Naive thymus-derived CD8-positive, alpha-beta T cell (primary cell): ENCODE measurements around the gene RGS3. TPM values are rescaled to one million over a fixed set of nuclear protein-coding genes. Genes with fewer than 3 reads are reported as not detected.

ENCODE experiments used
- ATAC-seq, 2 donors: fragments of 150-1000 bp; cut with Tn5 transposase in 1 of 2; sonication (Bioruptor Pico), chemical (Tn5 transposase) in 1 of 2; 1 replicate in 1 of 2; 2 replicates in 1 of 2; pipeline ENCODE4 v1.10.0; 2021; ENCODE audit warnings: mild to moderate bottlenecking in 2 of 2, moderate library complexity in 2 of 2
- POLR2A ChIA-PET: fragments of 350-600 bp; sonication (Branson Sonifier 250); formaldehyde crosslinking; loops from one replicate; lab custom pipeline; 2021; ENCODE audit warnings: antibody characterized with exemption; lab: Charles Lee
- DNase-seq, 10 donors: peaks; one replicate each; pipeline versions ENCODE4 v3.0.0 to v3.0.0-alpha.2; 2020 to 2022
- H3K27ac Mint-ChIP-seq, 10 donors: one replicate each; pipeline ENCODE4 v1.8.0; 2020 to 2022; ENCODE audit warnings: mild to moderate bottlenecking in 10 of 10, mixed read lengths in 10 of 10, moderate library complexity in 4 of 10, inconsistent platforms in 1 of 10
- H3K27me3 Mint-ChIP-seq, 5 donors: one replicate each; pipeline ENCODE4 v1.8.0; 2021 to 2022; ENCODE audit warnings: mixed read lengths in 5 of 5
- H3K36me3 Mint-ChIP-seq, 3 donors: one replicate each; pipeline ENCODE4 v1.8.0; 2020 to 2022; ENCODE audit warnings: mixed read lengths in 3 of 3, mild to moderate bottlenecking in 2 of 3, inconsistent platforms in 1 of 3
- H3K4me1 Mint-ChIP-seq, 4 donors: one replicate each; pipeline ENCODE4 v1.8.0; 2021 to 2022; ENCODE audit warnings: mixed read lengths in 4 of 4
- H3K4me3 Mint-ChIP-seq, 10 donors: one replicate each; pipeline ENCODE4 v1.8.0; 2020 to 2022; ENCODE audit warnings: mild to moderate bottlenecking in 10 of 10, mixed read lengths in 10 of 10, moderate library complexity in 6 of 10, inconsistent platforms in 1 of 10
- H3K9me3 Mint-ChIP-seq, 9 donors: one replicate each; pipeline ENCODE4 v1.8.0; 2020 to 2022; ENCODE audit warnings: mixed read lengths in 9 of 9, mild to moderate bottlenecking in 3 of 9, inconsistent platforms in 1 of 9, moderate library complexity in 1 of 9
- polyA plus RNA-seq, 3 donors: library from polyadenylated mRNA; unstranded; fragments of 300-500 nt; fragmentation: Illumina TruSeq; gene quantifications; one replicate each; pipeline ENCODE4 v1.2.3, GENCODE V29; 2021
- total RNA-seq, 8 experiments: library from RNA in 2 of 8; stranded (reverse) in 2 of 8; gene quantifications; one replicate each; pipeline ENCODE4 v1.2.3 and lab custom pipeline; 2021 to 2026

RGS3 gene
- total and polyA plus RNA-seq, 5 experiments from 2014 or later = 17.9 to 33.4 (median 27.8) TPM

DNA sequence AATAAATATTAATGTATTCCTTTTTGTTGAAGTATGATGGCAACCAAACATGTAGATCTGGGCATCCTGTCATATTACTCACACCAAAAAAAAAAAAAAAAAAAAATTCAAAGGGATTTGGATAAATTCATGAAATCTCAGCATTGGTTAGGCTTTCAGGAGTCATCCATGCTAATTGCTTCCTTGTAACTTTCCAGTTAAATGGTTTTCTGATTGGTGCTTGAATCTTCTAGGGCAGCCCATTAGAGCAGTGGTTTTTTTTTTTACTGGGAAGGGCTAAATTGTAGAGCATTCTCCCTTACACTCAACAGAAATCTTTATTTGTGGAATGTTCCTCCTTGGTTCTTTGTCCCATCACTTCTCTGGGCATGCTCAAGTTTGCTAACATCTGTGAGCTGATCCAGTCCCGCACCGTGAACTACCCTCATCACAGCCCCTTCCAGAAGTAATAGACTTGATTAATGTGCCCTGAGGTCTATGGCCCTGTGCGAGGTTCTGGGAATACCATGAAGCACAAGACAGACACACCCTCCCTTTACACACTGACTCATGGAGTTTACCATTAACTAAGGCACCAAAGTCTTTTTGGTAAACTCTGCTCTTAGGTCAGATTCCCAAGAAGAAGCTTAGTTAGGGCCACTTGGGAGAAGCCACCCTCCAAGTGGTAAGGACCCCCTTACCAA, 56.0 kb downstream of the RGS3 start:
- Mint-ChIP-seq H3K27ac (peak overlapping the region; percentile 93 to 98 (median 96)), H3K4me3 (peak overlapping the region; percentile 90 to 97 (median 94)), H3K9me3 (no peaks in the 10 kb centered on the region), H3K36me3 (peaks cover 0 to 4% (median 0%) of the 10 kb centered on the region in 3 donors), H3K4me1 (peaks cover 53 to 96% (median 93%) of the 10 kb centered on the region in 4 donors), H3K27me3 (no peaks in the 10 kb centered on the region)
- ATAC-seq (no peak), DNase-seq (no peak)
- POLR2A ChIA-PET = interaction anchor here (0.9 to 8.0 kb wide), 3 partner anchors 5 to 109 kb away, joined by 4 to 119 read pairs (median 11); partner anchors contain the start of genes C9orf43 and POLE3

DNA sequence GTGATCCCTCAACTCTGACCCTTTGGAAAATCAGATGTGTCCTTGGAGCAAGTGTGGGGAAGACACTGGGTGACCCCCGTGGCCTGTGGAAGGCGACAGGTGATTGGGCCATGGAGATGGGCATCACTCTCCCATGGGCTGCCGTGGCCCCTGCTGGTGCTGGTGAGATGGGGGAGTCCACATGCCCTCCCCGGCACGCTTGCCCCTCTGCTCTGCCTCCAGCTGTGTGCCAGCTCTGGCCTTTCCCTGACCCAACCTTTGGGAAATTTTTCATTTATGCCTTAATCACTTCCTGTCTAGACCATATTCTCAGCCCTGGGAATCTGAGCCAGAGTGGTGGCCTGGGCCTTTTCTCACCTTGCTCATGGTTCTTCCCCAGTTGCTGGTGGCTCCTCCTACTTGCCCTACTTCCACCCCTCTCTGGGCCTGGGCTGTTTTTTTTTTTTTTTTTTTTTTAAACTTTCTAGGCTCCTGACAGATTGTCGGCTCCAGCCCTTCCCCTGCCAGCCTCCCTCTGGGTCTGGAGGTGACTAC, 56.6 kb downstream of the RGS3 start:
- POLR2A ChIA-PET = interaction anchor here (0.7 to 8.0 kb wide), 5 partner anchors 6 to 69 kb away, joined by 3 to 119 read pairs (median 5); no protein-coding TSS in a partner anchor
- H3K27me3 Mint-ChIP-seq = no peaks in the 10 kb centered on the region
- H3K27ac Mint-ChIP-seq = peak overlapping the region; percentile 93 to 98 (median 96)
- no peaks in the 10 kb centered on the region for H3K9me3 Mint-ChIP-seq
- DNase-seq (peak in 6 of 10 donors; percentile 28 to 47 (median 40)), ATAC-seq (peak; percentile 29 to 36)
- H3K4me3 Mint-ChIP-seq = peak overlapping the region; percentile 90 to 97 (median 94)
- peaks cover 0 to 4% (median 0%) of the 10 kb centered on the region in 3 donors for H3K36me3 Mint-ChIP-seq
- H3K4me1 Mint-ChIP-seq = peaks cover 58 to 96% (median 93%) of the 10 kb centered on the region in 4 donors

DNA sequence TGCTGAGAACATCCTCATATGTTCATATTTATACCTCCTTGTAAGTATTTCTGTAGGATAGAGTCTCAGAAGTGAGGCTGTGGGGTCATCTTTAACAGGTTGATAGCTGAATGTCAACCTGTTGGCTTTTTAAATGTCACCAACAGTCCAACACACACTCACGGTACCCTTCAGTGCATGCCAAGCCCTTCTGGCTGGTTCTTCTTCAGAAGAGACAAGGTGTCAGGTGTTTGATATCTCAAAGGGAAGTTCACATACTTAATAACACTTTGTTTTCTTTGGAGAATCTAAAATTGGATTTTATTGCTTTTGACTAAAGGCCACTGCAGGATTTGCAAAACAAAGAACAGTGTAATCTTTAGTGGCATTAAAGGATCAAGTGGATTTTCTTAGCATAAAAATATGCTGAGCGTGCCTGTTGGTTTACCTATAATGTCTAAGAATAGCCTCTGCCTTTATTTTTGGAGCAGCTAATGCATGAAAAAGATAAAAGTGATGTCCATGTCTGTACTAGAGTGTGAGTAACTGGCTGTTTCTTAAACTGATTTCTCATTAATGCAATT, 58.2 kb downstream of the RGS3 start:
- Mint-ChIP-seq H3K4me3 (peak overlapping the region; percentile 69 to 91 (median 82)), H3K36me3 (peaks cover 0 to 7% (median 3%) of the 10 kb centered on the region in 3 donors), H3K27ac (peak overlapping the region; percentile 74 to 98 (median 94)), H3K4me1 (peaks cover 59 to 98% (median 94%) of the 10 kb centered on the region in 4 donors), H3K9me3 (no peaks in the 10 kb centered on the region), H3K27me3 (no peaks in the 10 kb centered on the region)
- no peak for DNase-seq
- POLR2A ChIA-PET = interaction anchor here (0.9 to 8.0 kb wide), 10 partner anchors 7 to 112 kb away, joined by 3 to 119 read pairs (median 4); partner anchors contain the start of genes C9orf43 and POLE3
- ATAC-seq = no peak

DNA sequence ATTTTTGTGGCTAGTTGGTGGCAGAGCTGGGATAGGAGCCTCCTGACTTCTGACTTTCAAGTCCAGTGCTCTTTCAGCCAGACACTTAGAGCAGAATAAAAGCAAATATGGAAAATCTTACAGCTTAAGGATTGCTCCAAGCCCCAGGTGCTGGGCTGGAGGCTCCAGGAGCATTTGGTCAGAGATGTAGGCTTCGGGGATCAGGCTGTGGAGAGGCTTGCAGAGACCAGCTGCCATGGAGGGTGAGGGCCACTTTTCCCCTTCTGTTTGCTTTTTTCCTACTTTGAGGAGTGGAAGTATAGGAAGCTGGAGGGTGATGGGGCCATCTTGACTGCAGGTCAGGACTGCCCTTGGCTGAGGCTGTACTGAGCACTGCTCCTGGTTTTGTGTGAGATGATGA, 58.9 kb downstream of the RGS3 start:
- Mint-ChIP-seq H3K27me3 (no peaks in the 10 kb centered on the region), H3K27ac (peak overlapping the region; percentile 74 to 98 (median 96)), H3K9me3 (no peaks in the 10 kb centered on the region), H3K4me3 (peak overlapping the region; percentile 69 to 91 (median 82)), H3K36me3 (peaks cover 0 to 7% (median 3%) of the 10 kb centered on the region in 3 donors), H3K4me1 (peaks cover 59 to 98% (median 94%) of the 10 kb centered on the region in 4 donors)
- ATAC-seq = no peak
- POLR2A ChIA-PET = interaction anchor here (0.6 to 8.0 kb wide), 6 partner anchors 8 to 117 kb away, joined by 3 to 119 read pairs (median 5); partner anchors contain the start of genes C9orf43 and POLE3
- no peak for DNase-seq

DNA sequence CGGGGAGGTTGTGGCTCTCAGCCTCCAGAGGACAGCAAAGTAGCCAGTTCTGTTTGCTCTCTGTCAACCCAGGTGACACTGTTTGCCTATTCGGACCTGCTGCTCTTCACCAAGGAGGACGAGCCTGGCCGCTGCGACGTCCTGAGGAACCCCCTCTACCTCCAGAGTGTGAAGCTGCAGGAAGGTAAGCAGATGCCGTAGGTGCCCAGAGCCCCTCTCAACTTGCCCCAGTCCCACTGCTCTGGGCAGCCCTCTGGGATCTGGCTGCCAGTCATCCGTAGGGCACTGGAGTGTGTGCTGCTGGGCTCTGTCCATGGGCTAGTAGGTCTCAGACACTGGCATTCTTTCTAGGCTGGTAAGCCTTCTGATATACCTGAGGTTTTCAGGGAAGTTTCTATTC, 59.3 kb downstream of the RGS3 start:
- Mint-ChIP-seq H3K4me3 (peak overlapping the region; percentile 69 to 91 (median 82)), H3K36me3 (peaks cover 0 to 12% (median 3%) of the 10 kb centered on the region in 3 donors), H3K4me1 (peaks cover 59 to 98% (median 96%) of the 10 kb centered on the region in 4 donors), H3K27ac (peak overlapping the region; percentile 74 to 98 (median 96)), H3K27me3 (no peaks in the 10 kb centered on the region), H3K9me3 (no peaks in the 10 kb centered on the region)
- POLR2A ChIA-PET = interaction anchor here (0.6 to 8.0 kb wide), 9 partner anchors 9 to 118 kb away, joined by 3 to 119 read pairs (median 4); no protein-coding TSS in a partner anchor
- DNase-seq = peak in 1 of 10 donors; percentile 43
- no peak for ATAC-seq

DNA sequence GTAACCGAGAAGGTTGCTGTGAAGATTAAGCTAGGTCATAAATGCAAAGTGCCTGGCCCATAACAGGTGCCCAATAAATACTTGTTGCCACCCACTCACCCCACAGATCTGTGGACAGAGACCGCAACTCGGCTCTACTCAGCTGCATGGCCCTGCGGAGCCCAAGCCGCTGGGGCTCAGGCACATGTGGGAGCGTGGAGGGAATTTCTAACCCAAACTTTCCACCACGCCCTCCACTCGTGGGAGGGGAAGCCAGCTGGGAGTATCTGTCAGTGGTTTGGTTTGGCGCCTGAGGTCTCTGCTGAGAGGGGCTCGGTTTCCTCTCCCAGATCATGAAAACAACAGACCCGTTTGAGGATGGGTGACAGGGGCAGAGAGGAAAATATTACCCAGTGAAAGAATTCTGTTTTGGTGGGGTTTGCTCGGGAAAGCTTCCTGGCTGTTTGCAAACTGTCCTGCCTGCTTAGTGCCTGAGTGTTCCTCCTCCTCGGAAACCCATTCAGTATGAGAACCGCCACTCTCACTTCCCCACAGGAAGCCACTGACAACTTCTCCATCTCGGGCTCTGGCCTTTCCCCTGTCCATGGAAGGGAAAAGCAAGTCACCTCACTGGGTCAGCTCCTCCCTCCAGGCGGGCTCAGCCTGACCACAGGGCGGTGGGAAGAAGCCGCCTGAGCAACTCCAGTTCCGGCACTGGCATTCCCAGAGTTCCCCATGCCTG, 60.1 kb downstream of the RGS3 start:
- DNase-seq = peak in 9 of 10 donors; percentile 21 to 71 (median 45)
- Mint-ChIP-seq H3K27ac (peak overlapping the region; percentile 74 to 98 (median 96)), H3K36me3 (peaks cover 0 to 19% (median 3%) of the 10 kb centered on the region in 3 donors), H3K4me3 (peak overlapping the region; percentile 69 to 91 (median 82)), H3K4me1 (peaks cover 53 to 98% (median 94%) of the 10 kb centered on the region in 4 donors), H3K27me3 (no peaks in the 10 kb centered on the region), H3K9me3 (no peaks in the 10 kb centered on the region)
- POLR2A ChIA-PET = interaction anchor here (0.6 to 8.0 kb wide), 9 partner anchors 8 to 114 kb away, joined by 3 to 119 read pairs (median 4); no protein-coding TSS in a partner anchor
- ATAC-seq = peak; percentile 50 to 64

DNA sequence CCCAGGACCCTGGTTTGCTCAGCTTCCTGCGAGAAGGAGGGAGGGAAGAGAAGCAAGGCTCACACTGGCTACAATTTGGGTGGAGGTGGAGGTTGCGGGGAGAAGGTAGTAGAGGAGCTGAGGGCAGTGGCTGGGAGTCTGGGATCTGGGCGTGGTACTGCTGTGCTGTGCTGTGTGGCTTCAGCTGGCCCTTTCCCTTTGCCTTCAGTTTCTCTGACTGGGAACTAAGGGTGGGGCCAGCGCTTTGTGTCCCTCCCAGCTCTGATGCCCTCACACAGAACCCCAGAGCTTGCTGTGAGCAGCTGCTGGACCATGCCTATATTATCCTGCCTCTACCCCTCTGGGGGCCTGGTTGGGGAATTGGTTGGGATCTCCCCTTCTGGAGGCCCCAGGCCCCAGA, 60.9 kb downstream of the RGS3 start:
- no peak for ATAC-seq
- Mint-ChIP-seq H3K36me3 (peaks cover 0 to 26% (median 6%) of the 10 kb centered on the region in 3 donors), H3K27me3 (no peaks in the 10 kb centered on the region)

DNA sequence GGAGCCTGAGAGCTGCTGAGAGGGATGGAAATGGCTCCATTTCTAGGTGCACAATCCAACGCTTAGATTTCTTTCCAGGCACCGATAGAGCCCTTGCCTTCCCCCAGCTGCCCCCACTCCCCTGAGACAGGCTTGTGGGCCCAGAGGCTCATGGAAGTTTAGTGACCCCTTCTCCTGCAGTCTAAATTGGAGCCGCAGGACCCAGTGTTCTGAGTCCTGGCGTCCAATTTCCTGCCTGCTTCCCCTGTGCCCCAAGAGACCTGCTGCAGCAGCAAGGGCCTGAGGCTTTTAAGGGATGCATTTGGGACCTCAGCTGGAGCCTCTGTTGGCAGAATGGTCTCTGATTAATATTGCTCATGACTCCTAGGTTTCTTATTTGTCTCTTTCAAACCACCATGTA, 61.7 kb downstream of the RGS3 start:
- DNase-seq (no peak), ATAC-seq (no peak)
- Mint-ChIP-seq H3K4me3 (peak overlapping the region; percentile 69 to 91 (median 82)), H3K27me3 (no peaks in the 10 kb centered on the region), H3K9me3 (no peaks in the 10 kb centered on the region), H3K4me1 (peaks cover 45 to 91% (median 79%) of the 10 kb centered on the region in 4 donors), H3K27ac (peak overlapping the region; percentile 74 to 98 (median 96)), H3K36me3 (peaks cover 0 to 32% (median 13%) of the 10 kb centered on the region in 3 donors)
- POLR2A ChIA-PET = interaction anchor here (0.9 to 8.0 kb wide), 5 partner anchors 11 to 57 kb away, joined by 3 to 119 read pairs (median 12); no protein-coding TSS in a partner anchor

More for the DNA sequence above, 60.9 kb downstream of the RGS3 start:
- POLR2A ChIA-PET = interaction anchor here (0.6 to 8.0 kb wide), 7 partner anchors 9 to 1406 kb away, joined by 3 to 119 read pairs (median 5); partner anchors contain the start of gene TNFSF8
- H3K4me1 Mint-ChIP-seq = peaks cover 49 to 93% (median 86%) of the 10 kb centered on the region in 4 donors
- no peaks in the 10 kb centered on the region for H3K9me3 Mint-ChIP-seq
- peak overlapping the region; percentile 69 to 91 (median 82) for H3K4me3 Mint-ChIP-seq
- no peak for DNase-seq
- peak overlapping the region; percentile 74 to 98 (median 96) for H3K27ac Mint-ChIP-seq

DNA sequence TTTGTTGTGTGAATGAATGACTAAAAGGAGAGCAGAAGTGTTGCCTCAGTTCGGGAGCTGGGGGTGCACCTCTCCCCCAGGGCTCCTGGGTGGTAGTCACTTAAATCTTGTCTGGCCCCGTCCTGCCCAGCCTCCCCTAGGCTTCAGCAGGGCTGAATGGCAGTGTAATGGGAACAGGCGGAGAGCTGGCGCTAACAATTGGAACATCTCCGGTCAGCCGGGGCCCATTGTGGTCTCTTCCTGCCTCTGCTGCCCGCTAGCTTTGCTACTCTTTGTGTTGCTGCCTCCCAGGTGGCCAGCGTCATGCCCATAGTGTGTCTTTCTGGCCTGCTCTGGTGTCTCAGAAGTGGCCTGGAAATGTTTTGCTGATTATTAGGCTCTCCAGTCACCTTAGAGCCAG, 62.3 kb downstream of the RGS3 start:
- POLR2A ChIA-PET = interaction anchor here (0.9 to 8.0 kb wide), 6 partner anchors 11 to 124 kb away, joined by 3 to 119 read pairs (median 4); partner anchors contain the start of gene ALAD
- no peaks in the 10 kb centered on the region for H3K9me3 Mint-ChIP-seq
- ATAC-seq = no peak
- peak overlapping the region; percentile 74 to 98 (median 96) for H3K27ac Mint-ChIP-seq
- H3K27me3 Mint-ChIP-seq = no peaks in the 10 kb centered on the region
- peak in 1 of 10 donors; percentile 44 for DNase-seq
- peak overlapping the region; percentile 62 to 91 (median 80) for H3K4me3 Mint-ChIP-seq
- H3K4me1 Mint-ChIP-seq = peaks cover 43 to 91% (median 77%) of the 10 kb centered on the region in 4 donors
- peaks cover 0 to 37% (median 16%) of the 10 kb centered on the region in 3 donors for H3K36me3 Mint-ChIP-seq

DNA sequence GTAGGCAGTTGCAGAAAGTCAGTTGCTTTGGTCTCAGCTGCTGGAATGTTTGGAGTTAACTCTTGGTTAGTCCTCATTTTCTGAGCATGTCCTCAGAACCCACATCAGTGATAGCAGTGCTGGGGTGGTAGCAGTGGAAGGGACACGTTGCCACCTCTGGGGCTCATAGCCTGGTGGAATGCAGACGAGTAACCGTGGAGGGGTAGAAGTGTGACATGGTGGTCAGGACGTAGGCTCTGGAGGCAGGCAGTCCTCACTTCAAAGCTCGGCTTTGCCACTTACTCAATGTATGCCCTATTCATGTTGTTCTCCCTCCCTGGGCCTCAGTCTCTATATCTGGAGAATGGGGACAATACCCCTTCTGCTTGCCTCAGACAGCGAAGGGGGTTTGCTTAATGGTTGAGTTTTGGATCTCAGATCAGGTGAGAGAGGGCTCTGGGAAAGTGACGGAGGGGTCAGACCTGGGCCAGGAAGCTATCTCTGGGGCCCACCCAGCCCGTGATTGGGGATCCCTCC, 62.8 kb downstream of the RGS3 start:
- Mint-ChIP-seq H3K36me3 (peaks cover 0 to 42% (median 16%) of the 10 kb centered on the region in 3 donors), H3K9me3 (no peaks in the 10 kb centered on the region), H3K4me1 (peaks cover 42 to 91% (median 76%) of the 10 kb centered on the region in 4 donors), H3K4me3 (peak overlapping the region; percentile 62 to 91 (median 80)), H3K27ac (peak overlapping the region; percentile 74 to 98 (median 96)), H3K27me3 (no peaks in the 10 kb centered on the region)
- POLR2A ChIA-PET = interaction anchor here (0.9 to 8.0 kb wide), 7 partner anchors 12 to 125 kb away, joined by 3 to 119 read pairs (median 6); partner anchors contain the start of genes ALAD, C9orf43 and POLE3
- DNase-seq (peak in 1 of 10 donors; percentile 38), ATAC-seq (peak in 1 of 2 donors; percentile 34)

DNA sequence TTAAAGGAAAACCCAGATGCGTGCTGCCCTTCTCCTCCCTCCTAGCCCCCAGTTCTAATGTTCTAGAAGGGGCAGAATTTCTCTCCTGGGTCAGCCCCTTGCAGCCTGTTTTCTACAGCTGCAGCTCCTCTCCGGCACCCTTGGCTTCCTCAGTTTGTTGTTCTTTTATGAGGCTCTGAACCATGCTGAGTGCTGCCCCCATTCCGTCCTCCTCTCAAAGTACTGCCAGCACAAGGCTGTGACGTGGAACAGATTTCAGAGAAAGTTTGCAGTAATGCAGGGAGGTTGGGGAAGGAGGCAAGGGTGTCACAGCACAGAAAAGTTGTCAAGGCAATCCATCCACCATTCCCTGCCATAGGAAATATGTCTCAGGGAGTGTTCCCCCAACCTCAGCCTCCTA, 63.3 kb downstream of the RGS3 start:
- peak in 4 of 10 donors; percentile 27 to 76 (median 53) for DNase-seq
- Mint-ChIP-seq H3K27me3 (no peaks in the 10 kb centered on the region), H3K27ac (peak overlapping the region; percentile 74 to 98 (median 96)), H3K4me1 (peaks cover 42 to 86% (median 74%) of the 10 kb centered on the region in 4 donors), H3K36me3 (peaks cover 0 to 47% (median 16%) of the 10 kb centered on the region in 3 donors), H3K9me3 (no peaks in the 10 kb centered on the region), H3K4me3 (peak overlapping the region; percentile 64 to 91 (median 80))
- ATAC-seq = peak; percentile 50 to 70
- POLR2A ChIA-PET = interaction anchor here (1.0 to 8.0 kb wide), 7 partner anchors 10 to 125 kb away, joined by 3 to 119 read pairs (median 6); partner anchors contain the start of genes ALAD, C9orf43 and POLE3
